Hepatocyte (in vitro differentiated cells): Measurements from ENCODE around the gene CKMT1A. TPM values are rescaled to one million over a fixed set of nuclear protein-coding genes. Genes with fewer than 3 reads are reported as not detected.
"Not testable (repeated sequence)": the region's sequence is repeated elsewhere in the genome, so short reads cannot be mapped to it uniquely, and the experiment has no call there.

ENCODE experiments used
- DNase-seq: peaks from one replicate; pipeline ENCODE4 v3.0.0-alpha.2; 2016; ENCODE audit warnings: low spot score
- H2AFZ ChIP-seq: fragments of 200-600 bp; sonication (generic); 2 replicates; pipeline ENCODE4 v1.6.0; 2016; ENCODE audit warnings: antibody characterized with exemption, mild to moderate bottlenecking
- H3K27ac ChIP-seq: fragments of 200-600 bp; sonication (generic); 2 replicates; pipeline ENCODE4 v1.5.1; 2016; ENCODE audit warnings: mild to moderate bottlenecking
- H3K27me3 ChIP-seq: fragments of 200-600 bp; sonication (generic); 2 replicates; pipeline ENCODE4 v1.6.1; 2016
- H3K36me3 ChIP-seq: fragments of 200-600 bp; sonication (generic); replicated peaks from 2 replicates; pipeline ENCODE4 v1.5.1; 2016; ENCODE audit warnings: low read depth; ENCODE audit not compliant: insufficient read depth
- H3K4me1 ChIP-seq: fragments of 200-600 bp; sonication (generic); 2 replicates; pipeline ENCODE4 v1.5.1; 2016; ENCODE audit warnings: mild to moderate bottlenecking, moderate library complexity; ENCODE audit not compliant: insufficient read depth
- H3K4me2 ChIP-seq: fragments of 200-600 bp; sonication (generic); 2 replicates; pipeline ENCODE4 v1.6.0; 2016
- H3K4me3 ChIP-seq: fragments of 200-600 bp; sonication (generic); 2 replicates; pipeline ENCODE4 v1.5.1; 2016; ENCODE audit warnings: mild to moderate bottlenecking
- H3K79me2 ChIP-seq: fragments of 200-600 bp; sonication (generic); 2 replicates; pipeline ENCODE4 v1.6.0; 2017; ENCODE audit warnings: mild to moderate bottlenecking
- H3K9me2 ChIP-seq: fragments of 200-600 bp; sonication (generic); replicated peaks from 2 replicates; pipeline ENCODE4 v1.6.0; 2017; ENCODE audit warnings: mild to moderate bottlenecking; ENCODE audit not compliant: insufficient read depth
- H3K9me3 ChIP-seq: fragments of 200-600 bp; sonication (generic); 2 replicates; pipeline ENCODE4 v1.5.1; 2016; ENCODE audit warnings: low read depth, mild to moderate bottlenecking
- H4K20me1 ChIP-seq: fragments of 200-600 bp; sonication (generic); 2 replicates; pipeline ENCODE4 v1.6.0; 2016; ENCODE audit warnings: mild to moderate bottlenecking; ENCODE audit not compliant: insufficient read depth, poor library complexity, severe bottlenecking
- EZH2 ChIP-seq: fragments of 200-600 bp; sonication (generic); IDR thresholded peaks from 2 replicates; pipeline ENCODE4 v1.6.1; 2016; ENCODE audit warnings: antibody characterized with exemption, mild to moderate bottlenecking, borderline replicate concordance
- EZH2phosphoT487 ChIP-seq: fragments of 200-600 bp; sonication (generic); IDR thresholded peaks from one replicate; pipeline ENCODE4 v1.6.1; 2018; ENCODE audit warnings: antibody characterized with exemption, mild to moderate bottlenecking, low read depth, moderate library complexity; ENCODE audit not compliant: unreplicated experiment, severe bottlenecking
- WGBS: methylation state at CpG from one replicate; pipeline ENCODE4 v1.1.6; 2016; ENCODE audit warnings: low lambda C conversion rate; ENCODE audit errors: missing lambda C conversion rate; 5-methylcytosine and 5-hydroxymethylcytosine counted together
- polyA plus RNA-seq: library from polyadenylated mRNA; unstranded; fragments of >200 nt; fragmentation: Nextera tagmentation; extraction: Ambion mirVana; gene quantifications from 2 replicates; pipeline ENCODE4 v1.2.1, GENCODE V29; 2016
- small RNA-seq: library from RNA; depleted of rRNA; stranded (forward); fragments of <200 nt; gene quantifications from one replicate; pipeline ENCODE3, GENCODE V24; 2014
- total RNA-seq: library from RNA; depleted of rRNA; stranded (reverse); fragments of >200 nt; gene quantifications from 2 replicates; pipeline ENCODE4 v1.2.3, GENCODE V29; 2014
- TF ChIP-seq, protein P1 (sequence below): fragments of 200-600 bp; sonication (generic); IDR thresholded peaks from 2 replicates; pipeline ENCODE4 v1.5.1; 2016; ENCODE audit warnings: antibody characterized with exemption, mild to moderate bottlenecking; ENCODE audit not compliant: poor library complexity

Gene CKMT1A
- total and polyA plus RNA-seq, 2 experiments from 2014 or later: 3.3 to 8.2 TPM

- 1% methylated on average over 54 of the region's 84 CpGs for WGBS
- peak within 1 kb of the TSS; percentile 88 for H2AFZ ChIP-seq
- peak within 1 kb of the TSS; percentile 100 for H3K27ac ChIP-seq
- not testable (repeated sequence) for H3K9me2 ChIP-seq, H3K36me3 ChIP-seq, H3K9me3 ChIP-seq, H3K27me3 ChIP-seq
- H3K4me2 ChIP-seq: peak within 1 kb of the TSS; percentile 80
- TF ChIP-seq, protein P1, sequence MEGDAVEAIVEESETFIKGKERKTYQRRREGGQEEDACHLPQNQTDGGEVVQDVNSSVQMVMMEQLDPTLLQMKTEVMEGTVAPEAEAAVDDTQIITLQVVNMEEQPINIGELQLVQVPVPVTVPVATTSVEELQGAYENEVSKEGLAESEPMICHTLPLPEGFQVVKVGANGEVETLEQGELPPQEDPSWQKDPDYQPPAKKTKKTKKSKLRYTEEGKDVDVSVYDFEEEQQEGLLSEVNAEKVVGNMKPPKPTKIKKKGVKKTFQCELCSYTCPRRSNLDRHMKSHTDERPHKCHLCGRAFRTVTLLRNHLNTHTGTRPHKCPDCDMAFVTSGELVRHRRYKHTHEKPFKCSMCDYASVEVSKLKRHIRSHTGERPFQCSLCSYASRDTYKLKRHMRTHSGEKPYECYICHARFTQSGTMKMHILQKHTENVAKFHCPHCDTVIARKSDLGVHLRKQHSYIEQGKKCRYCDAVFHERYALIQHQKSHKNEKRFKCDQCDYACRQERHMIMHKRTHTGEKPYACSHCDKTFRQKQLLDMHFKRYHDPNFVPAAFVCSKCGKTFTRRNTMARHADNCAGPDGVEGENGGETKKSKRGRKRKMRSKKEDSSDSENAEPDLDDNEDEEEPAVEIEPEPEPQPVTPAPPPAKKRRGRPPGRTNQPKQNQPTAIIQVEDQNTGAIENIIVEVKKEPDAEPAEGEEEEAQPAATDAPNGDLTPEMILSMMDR: peak; percentile 24
- peak within 1 kb of the TSS; percentile 61 for H3K4me3 ChIP-seq
- H4K20me1 ChIP-seq: peaks cover 42% of the 10 kb centered on the region
- peaks cover 54% of the 10 kb centered on the region for H3K79me2 ChIP-seq
- peaks cover 30% of the 10 kb centered on the region for H3K4me1 ChIP-seq
- peak; percentile 95 for DNase-seq
Measured at GRCh38 chr15:43746245-43746902, 52.7 kb downstream of the CKMT1A start, which contains the start of gene PDIA3. PDIA3 (plus strand) TSS chr15:43746438; CDS start chr15:43746540, 102 bp downstream.

GRCh38 chr15:43746903-43747309 lies 53.2 kb downstream of the CKMT1A start:
- peaks cover 34% of the 10 kb centered on the region for H3K4me1 ChIP-seq
- H3K4me3 ChIP-seq: peak overlapping the region; percentile 61
- DNase-seq, H3K9me3 ChIP-seq, H3K36me3 ChIP-seq, H3K9me2 ChIP-seq, H3K27me3 ChIP-seq: not testable (repeated sequence)
- WGBS: 0% methylated on average over 12 of the region's 12 CpGs
- H3K27ac ChIP-seq: peak overlapping the region; percentile 100
- peak overlapping the region; percentile 79 for H2AFZ ChIP-seq
- H3K4me2 ChIP-seq: peak overlapping the region; percentile 80
- peaks cover 48% of the 10 kb centered on the region for H4K20me1 ChIP-seq
- peaks cover 60% of the 10 kb centered on the region for H3K79me2 ChIP-seq

- H3K4me1 ChIP-seq: peaks cover 34% of the 10 kb centered on the region
- no peak overlapping the region for H2AFZ ChIP-seq
- WGBS: 80% methylated on average over 3 of the region's 3 CpGs
- no peaks in the 10 kb centered on the region for H3K27me3 ChIP-seq
- no peaks in the 10 kb centered on the region for H3K9me3 ChIP-seq
- H4K20me1 ChIP-seq: peaks cover 62% of the 10 kb centered on the region
- DNase-seq: no peak
- peaks cover 74% of the 10 kb centered on the region for H3K79me2 ChIP-seq
- no peaks in the 10 kb centered on the region for H3K36me3 ChIP-seq
- peak overlapping the region; percentile 80 for H3K4me2 ChIP-seq
- H3K4me3 ChIP-seq: peak overlapping the region; percentile 1
- TF ChIP-seq, protein P1: no peak
- TF ChIP-seq EZH2phosphoT487 (no peak), EZH2 (no peak)
- no peaks in the 10 kb centered on the region for H3K9me2 ChIP-seq
- H3K27ac ChIP-seq: no peak overlapping the region
Measured at GRCh38 chr15:43748376-43748775, 54.7 kb downstream of the CKMT1A start.

Small RNA genes within 50 kb of the gene (small RNA-seq; reads per million reads assigned to genes)
- not detected for gene PDIA3P2
- not detected for gene RNU6-353P
- not detected for gene RNU6-354P

Other genes starting within 250 kb of the CKMT1A start
- gene TP53BP1, start 200.7 kb upstream of the CKMT1A start, total RNA-seq: 36.9 and 46.8 TPM in 2 replicates
- gene TP53BP1, start 200.7 kb upstream of the CKMT1A start, polyA plus RNA-seq: 16.5 and 16.6 TPM in 2 replicates
- gene MAP1A, start 176.3 kb upstream of the CKMT1A start, total RNA-seq: 6.7 and 9.5 TPM in 2 replicates
- 7.2 and 7.3 TPM in 2 replicates for gene MAP1A, start 176.3 kb upstream of the CKMT1A start, polyA plus RNA-seq
- gene PPIP5K1, start 103.7 kb upstream of the CKMT1A start, total RNA-seq: 15.1 and 20.8 TPM in 2 replicates
- gene PPIP5K1, start 103.7 kb upstream of the CKMT1A start, polyA plus RNA-seq: 6.5 and 7.3 TPM in 2 replicates
- 4.3 and 5.3 TPM in 2 replicates for gene CKMT1B, start 99.8 kb upstream of the CKMT1A start, total RNA-seq
- gene CKMT1B, start 99.8 kb upstream of the CKMT1A start, polyA plus RNA-seq: 4.1 and 7.8 TPM in 2 replicates
- gene STRC, start 75.1 kb upstream of the CKMT1A start, total RNA-seq: 0.23 and 0.44 TPM in 2 replicates
- gene STRC, start 75.1 kb upstream of the CKMT1A start, polyA plus RNA-seq: 0.47 and 2.0 TPM in 2 replicates
- gene CATSPER2, start 45.0 kb upstream of the CKMT1A start, total RNA-seq: 0.83 and 3.9 TPM in 2 replicates
- 0.99 and 2.1 TPM in 2 replicates for gene CATSPER2, start 45.0 kb upstream of the CKMT1A start, polyA plus RNA-seq
- gene PDIA3, start 52.6 kb downstream of the CKMT1A start, total RNA-seq: 433 and 496 TPM in 2 replicates
- gene PDIA3, start 52.6 kb downstream of the CKMT1A start, polyA plus RNA-seq: 1,326 and 1,358 TPM in 2 replicates
- 5.0 and 7.7 TPM in 2 replicates for gene ELL3, start 83.1 kb downstream of the CKMT1A start, total RNA-seq
- gene ELL3, start 83.1 kb downstream of the CKMT1A start, polyA plus RNA-seq: 4.5 and 6.4 TPM in 2 replicates
- gene SERF2, start 98.5 kb downstream of the CKMT1A start, total RNA-seq: 958 and 1,175 TPM in 2 replicates
- gene SERF2, start 98.5 kb downstream of the CKMT1A start, polyA plus RNA-seq: 2,443 and 2,578 TPM in 2 replicates
- 0.10 and 0.24 TPM in 2 replicates for gene SERINC4, start 106.4 kb downstream of the CKMT1A start, total RNA-seq
- not detected in 2 replicates for gene SERINC4, start 106.4 kb downstream of the CKMT1A start, polyA plus RNA-seq
- 5.8 and 10.4 TPM in 2 replicates for gene HYPK, start 106.7 kb downstream of the CKMT1A start, total RNA-seq
- gene HYPK, start 106.7 kb downstream of the CKMT1A start, polyA plus RNA-seq: 12.8 and 19.2 TPM in 2 replicates
- 26.9 and 37.8 TPM in 2 replicates for gene MFAP1, start 130.8 kb downstream of the CKMT1A start, total RNA-seq
- gene MFAP1, start 130.8 kb downstream of the CKMT1A start, polyA plus RNA-seq: 30.9 and 36.9 TPM in 2 replicates
- 4.7 and 7.6 TPM in 2 replicates for gene WDR76, start 133.1 kb downstream of the CKMT1A start, total RNA-seq
- gene WDR76, start 133.1 kb downstream of the CKMT1A start, polyA plus RNA-seq: 0.69 and 1.8 TPM in 2 replicates